Activated T-cell treated with anti-CD3 and anti-CD28 coated beads, Interleukin-2, amount 50 U/mL, for 48 hours (primary cell): Measurements from ENCODE around the gene OSBP2.

Experiments
- DNase-seq, 2 experiments: peaks; one replicate each; pipeline ENCODE4 v3.0.0-alpha.2; 2020

OSBP2 gene

GRCh38 chr22:30720263-30720837, 25.7 kb downstream of the OSBP2 start:
- DNase-seq = no peak

GRCh38 chr22:30721741-30722140, 27.1 kb downstream of the OSBP2 start:
- DNase-seq = no peak

GRCh38 chr22:30728826-30729225, 34.2 kb downstream of the OSBP2 start:
- no peak for DNase-seq

- DNase-seq = no peak
These were observed 37.0 kb downstream of the OSBP2 start for GRCh38 chr22:30731658-30732057.

- no peak for DNase-seq
These were observed 37.8 kb downstream of the OSBP2 start for GRCh38 chr22:30732426-30732825.

- DNase-seq = no peak
These were observed 38.5 kb downstream of the OSBP2 start for GRCh38 chr22:30733181-30733631.

GRCh38 chr22:30740007-30740406, 45.3 kb downstream of the OSBP2 start:
- peak; percentile 48 to 56 for DNase-seq

- DNase-seq = peak; percentile 73 to 76
These were observed 45.8 kb downstream of the OSBP2 start for GRCh38 chr22:30740511-30740910.

GRCh38 chr22:30742291-30743256, 47.9 kb downstream of the OSBP2 start:
- DNase-seq = peak; percentile 55 to 64

- DNase-seq = peak; percentile 45 to 49
These were observed 48.8 kb downstream of the OSBP2 start for GRCh38 chr22:30743257-30744020.

- no peak for DNase-seq
These were observed 49.5 kb downstream of the OSBP2 start for GRCh38 chr22:30744224-30744623.

- DNase-seq = no peak
These were observed 52.8 kb downstream of the OSBP2 start for GRCh38 chr22:30747493-30747892.

GRCh38 chr22:30749272-30749671, 54.6 kb downstream of the OSBP2 start:
- no peak for DNase-seq

- DNase-seq = no peak
These were observed 55.2 kb downstream of the OSBP2 start for GRCh38 chr22:30749849-30750248.

GRCh38 chr22:30751529-30751928, 56.9 kb downstream of the OSBP2 start:
- no peak for DNase-seq

GRCh38 chr22:30752771-30753170, 58.1 kb downstream of the OSBP2 start:
- DNase-seq = no peak

GRCh38 chr22:30753701-30754100, 59.0 kb downstream of the OSBP2 start:
- no peak for DNase-seq

GRCh38 chr22:30754521-30754920, 59.8 kb downstream of the OSBP2 start:
- DNase-seq = no peak

GRCh38 chr22:30754971-30755758, 60.5 kb downstream of the OSBP2 start:
- DNase-seq = peak; percentile 68 to 72

GRCh38 chr22:30755759-30756124, 61.1 kb downstream of the OSBP2 start:
- DNase-seq = no peak

- DNase-seq = peak; percentile 39 to 57
These were observed 69.4 kb downstream of the OSBP2 start for GRCh38 chr22:30763815-30764673.

GRCh38 chr22:30767661-30768060, 73.0 kb downstream of the OSBP2 start:
- DNase-seq = no peak
